Umbilical cord (tissue), 2 donors: ENCODE results near the gene ECE2. TPM values are rescaled to one million over a fixed set of nuclear protein-coding genes. Genes with fewer than 3 reads are reported as not detected.

ENCODE experiments used
- DNase-seq: peaks from one replicate; pipeline ENCODE4 v3.0.0-alpha.2; 2015; ENCODE audit warnings: low spot score
- total RNA-seq: library from RNA; depleted of rRNA; stranded (reverse); fragments of >200 nt; gene quantifications from one replicate; pipeline ENCODE4 v1.2.3, GENCODE V29; 2014; ENCODE audit warnings: low replicate concordance; ENCODE audit not compliant: insufficient read depth

The ECE2 gene
- not detected for total RNA-seq

DNA sequence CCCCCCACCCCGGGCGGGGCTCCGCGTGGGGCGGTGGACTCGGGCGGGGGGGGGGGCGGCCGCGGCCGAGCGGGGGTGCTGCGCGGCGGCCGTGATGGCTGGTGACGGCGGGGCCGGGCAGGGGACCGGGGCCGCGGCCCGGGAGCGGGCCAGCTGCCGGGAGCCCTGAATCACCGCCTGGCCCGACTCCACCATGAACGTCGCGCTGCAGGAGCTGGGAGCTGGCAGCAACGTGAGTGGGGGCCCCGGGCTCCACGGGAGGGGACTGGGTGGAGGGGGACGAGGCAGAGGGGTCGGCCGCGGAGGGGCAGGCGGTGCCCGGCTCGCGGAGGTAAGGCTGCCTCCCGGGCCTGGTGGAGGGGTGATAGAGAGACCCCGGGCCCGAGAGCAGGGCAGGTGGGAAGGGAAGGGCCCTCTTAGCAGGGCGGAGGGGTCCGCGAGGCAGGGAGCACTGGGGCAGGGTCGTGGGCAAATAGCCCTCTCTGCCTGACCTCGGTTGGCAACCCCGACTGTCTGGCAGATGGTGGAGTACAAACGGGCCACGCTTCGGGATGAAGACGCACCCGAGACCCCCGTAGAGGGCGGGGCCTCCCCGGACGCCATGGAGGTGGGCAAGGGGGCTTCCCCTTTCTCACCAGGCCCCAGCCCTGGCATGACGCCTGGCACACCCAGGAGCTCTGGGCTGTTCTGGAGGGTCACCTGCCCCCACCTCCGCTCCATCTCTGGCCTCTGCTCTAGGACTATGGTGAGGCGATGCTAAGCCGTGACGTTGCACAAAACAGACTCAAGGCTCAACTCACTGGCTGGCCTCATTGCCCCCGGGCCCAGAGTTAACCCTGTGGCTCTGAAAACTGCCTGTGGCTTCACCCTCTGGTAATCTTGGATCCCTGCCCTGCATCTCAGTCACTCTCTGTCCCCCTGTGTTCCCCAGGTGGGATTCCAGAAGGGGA is at the start of gene ECE2:
Gene ECE2 (plus strand): TSS at position 62 of the 950 bp plus-strand sequence. CDS start 132 bp downstream, at position 194.
- DNase-seq: no peak

DNA sequence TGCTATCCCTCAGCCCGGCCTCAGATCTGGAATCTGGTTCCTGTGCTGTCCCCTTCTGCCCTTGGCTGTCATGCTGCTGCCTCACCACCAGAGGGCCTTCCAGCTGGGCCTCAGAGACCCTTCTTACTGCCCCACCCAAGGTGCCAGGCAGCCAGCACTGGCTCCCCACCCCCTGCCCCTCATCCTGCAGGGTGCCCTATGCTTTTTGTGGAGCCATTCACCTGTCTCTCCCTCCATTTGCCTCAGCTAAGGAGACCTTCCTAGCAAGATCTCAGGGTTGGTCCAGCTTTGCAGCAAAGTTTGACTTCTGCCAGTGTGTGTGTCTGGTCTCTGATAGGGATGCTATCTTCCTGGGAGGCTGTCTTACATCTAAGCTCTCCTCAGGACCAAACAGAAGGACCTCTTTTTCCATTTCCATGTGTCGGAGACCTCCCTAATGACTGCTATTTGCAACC is 48.3 kb upstream of the ECE2 start:
- no peak for DNase-seq

DNA sequence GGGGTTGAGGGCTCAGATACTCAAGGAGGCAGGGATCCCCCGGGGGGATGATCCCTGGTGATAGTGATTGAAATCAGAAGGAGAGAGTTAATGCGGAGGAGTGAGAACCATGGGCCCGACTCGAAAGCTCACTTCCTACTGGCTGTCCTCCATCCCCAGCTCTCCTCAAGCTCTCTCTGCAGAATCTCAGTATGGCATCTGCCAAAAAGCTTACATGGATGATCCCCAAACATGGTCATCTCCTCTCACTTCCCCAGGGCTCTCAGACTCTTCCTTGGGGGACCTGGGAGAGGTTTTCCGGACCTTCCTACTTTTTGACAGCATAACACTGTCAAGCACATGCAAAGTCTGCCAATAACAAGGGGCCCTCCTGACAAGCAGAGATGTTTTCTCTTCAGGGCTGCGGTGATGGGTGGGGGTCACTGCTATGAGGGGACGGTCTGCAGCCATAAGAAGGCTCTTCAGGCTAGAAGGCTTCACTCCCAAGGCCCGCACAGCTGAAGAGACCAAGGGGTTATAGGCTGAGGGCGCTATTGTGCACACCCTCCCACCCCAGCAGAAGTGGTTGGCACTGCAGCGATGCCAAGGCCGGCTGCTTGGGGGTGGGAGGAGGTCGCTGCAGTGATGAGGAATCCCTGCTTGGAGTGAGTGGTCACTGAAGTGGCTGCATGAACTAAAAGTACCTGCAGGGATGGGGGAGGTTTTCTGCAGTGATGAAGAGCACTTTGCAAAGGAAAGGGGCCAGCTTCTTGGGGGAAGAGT is 47.3 kb upstream of the ECE2 start:
- DNase-seq: no peak

DNA sequence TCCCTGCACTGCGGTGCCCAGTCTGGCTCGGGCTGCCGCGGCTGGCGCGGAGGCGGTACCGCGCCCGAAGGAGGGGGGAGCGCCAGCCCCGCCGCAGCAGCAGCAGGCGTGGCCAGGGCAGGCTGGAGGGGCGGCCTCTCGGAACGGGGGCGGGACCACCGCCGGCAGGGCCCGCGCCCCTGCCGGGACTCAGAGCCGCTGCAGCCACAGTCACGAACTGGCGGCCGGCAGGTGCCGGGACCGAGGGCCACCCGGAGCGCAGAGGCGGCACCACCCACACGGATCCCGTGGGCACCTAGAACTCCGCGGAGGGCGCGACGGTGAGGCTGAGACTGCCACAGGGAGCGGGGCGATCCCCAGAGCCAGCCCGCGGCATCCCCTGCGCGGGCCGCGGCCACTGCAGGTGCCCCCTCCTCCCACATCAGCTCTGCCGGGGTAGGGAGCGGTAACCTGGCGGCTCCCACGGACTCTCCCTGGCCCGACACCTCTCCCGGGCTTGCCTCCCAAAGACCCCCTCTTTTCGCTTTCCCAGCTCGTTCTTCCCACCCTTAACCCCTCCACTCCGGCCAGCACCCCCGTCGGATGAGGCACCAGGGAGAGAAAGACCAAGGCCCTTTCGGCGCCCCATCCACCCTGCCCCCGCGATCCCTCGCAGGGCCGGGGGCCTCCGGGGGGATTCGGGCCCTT is 46.3 kb upstream of the ECE2 start, which contains the start of gene VWA5B2:
Gene VWA5B2 (plus strand): TSS at position 192 of the 687 bp plus-strand sequence. CDS start 944 bp downstream, outside the sequence.
- peak; percentile 46 for DNase-seq

DNA sequence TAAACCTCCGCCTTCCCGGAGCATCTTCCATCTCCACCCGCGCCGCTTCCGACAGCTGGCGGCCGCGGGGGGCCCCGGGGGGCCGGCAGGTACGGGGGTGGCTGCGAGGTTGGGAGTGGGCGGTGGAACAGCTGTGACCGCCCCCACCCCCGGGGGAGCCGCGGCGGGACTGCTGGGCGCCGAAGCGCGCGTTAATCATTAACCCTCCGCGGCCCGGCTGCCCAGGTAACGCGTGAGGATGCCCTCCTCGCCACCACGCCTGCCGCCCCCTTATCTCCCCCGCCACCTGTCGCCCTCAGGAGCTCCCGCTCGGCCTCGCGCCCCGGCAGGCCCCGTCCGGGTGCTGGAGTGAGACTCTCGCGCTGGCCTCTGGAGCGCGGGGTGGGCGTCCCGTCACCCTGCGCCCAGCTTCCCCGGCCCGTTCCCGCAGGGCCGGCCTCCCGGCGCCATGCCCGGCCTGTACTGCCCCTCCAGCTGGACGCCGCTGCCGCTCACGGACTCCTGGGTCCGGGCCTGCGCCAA is 45.7 kb upstream of the ECE2 start:
- no peak for DNase-seq

DNA sequence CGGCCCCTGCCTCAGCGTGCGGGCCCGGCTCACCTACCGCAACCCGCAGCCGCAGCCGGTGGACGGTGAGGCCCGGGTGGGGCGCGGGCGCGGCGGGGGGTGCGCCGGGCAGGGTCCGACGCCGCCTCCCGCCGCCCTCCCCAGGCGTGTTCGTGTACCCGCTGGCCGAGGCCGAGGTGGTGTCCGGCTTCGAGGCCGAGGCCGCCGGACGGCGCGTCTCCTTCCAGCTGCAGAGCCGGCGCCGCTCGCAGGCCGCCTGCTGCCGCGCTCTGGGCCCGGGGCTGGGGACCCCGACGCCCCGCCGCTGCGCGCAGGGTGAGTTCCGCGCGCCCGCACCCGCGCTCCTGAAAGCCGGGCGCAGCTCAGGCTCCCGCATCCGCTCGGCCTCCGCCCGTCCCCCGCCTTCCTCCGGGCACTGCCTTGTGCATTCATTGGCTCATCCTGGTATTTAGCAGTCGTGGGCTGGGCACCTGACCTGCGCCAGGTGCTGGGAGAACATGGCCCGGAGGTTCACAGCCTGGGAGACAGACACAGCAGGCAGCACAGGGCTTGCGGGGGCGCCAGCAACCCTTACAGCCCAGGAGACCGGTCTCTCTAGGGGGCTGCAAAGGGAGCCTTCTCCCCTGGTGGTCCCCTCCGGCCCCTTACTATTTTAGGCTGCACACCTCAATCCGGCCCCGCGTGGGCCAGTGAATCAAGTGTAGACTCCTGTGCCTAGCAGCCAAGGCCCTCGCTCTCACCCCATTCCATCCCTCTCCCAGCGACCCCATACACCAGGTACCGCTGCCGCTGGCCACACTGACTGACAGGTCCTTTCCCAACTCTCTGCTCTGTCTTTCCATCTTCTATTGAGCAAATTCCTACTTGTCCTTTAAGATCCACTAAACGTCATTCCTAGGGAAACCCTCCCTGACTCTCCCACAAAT is 45.0 kb upstream of the ECE2 start:
- DNase-seq: no peak

DNA sequence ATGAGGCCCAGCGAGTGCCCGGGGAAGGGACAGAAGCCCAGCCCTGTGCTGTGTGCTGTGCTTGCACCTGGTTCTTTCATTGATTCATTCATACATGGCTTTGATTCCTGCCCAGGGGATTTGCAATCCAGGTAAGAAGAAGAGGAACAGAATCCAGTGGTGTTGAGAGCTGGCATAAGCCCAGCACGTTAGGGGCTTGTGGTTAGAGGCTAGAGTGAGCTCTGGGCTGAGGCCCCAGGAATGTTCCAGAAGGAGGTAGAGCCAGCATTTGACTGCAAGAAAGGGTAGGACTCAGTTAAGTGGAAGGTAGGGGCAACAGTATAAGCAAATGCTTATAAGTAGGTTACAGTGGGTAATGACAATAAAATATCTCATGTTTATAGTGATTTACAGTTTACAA is 44.2 kb upstream of the ECE2 start:
- no peak for DNase-seq

DNA sequence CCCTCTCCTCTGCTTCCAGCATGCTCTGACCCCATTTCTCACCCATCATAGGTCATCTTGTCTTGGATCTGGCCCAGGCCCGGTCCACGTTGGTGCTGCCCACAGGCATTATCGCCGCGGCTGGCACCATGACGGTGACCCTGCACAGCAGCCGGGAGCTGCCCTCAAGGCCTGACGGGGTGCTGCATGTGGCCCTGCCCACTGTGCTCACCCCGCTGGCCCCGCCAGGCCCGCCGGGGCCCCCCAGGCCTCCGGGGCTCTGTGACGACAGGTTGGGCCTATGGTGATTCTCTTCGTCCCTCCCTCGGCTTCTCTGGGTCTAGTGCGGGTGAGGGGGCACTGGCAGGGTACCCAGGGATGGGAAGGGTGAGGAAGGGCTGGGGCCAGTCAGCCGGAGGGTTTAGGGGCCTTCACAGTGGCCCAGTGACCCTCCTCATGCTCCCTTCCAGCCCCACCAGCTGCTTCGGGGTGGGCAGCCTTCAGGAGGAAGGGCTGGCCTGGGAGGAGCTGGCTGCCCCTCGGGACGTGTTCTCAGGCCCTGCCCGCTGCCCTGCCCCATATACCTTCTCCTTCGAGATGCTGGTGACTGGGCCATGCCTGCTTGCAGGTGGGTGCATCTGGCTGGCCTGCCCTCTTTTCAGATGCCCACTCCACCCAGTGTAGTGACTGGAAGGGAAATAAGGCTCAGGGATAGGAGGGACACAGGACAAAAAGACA is 42.5 kb upstream of the ECE2 start:
- DNase-seq: no peak

DNA sequence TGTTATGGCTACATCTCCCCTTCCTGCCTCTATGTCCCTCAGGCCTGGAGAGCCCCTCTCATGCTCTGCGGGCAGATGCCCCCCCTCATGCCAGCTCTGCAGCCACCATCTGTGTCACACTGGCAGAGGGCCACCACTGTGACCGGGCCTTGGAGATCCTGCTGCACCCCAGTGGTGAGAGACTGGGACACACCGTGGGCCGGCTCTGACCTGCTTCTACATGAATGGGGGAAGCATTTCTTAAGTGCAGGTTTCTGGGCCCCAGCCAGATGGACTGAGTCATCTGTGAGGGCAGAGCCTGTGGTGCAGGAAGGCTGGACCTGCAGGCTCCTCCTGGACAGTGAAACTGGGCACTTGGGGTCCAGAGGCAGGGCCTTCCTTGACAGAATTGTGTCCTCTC is 41.6 kb upstream of the ECE2 start:
- DNase-seq: no peak

DNA sequence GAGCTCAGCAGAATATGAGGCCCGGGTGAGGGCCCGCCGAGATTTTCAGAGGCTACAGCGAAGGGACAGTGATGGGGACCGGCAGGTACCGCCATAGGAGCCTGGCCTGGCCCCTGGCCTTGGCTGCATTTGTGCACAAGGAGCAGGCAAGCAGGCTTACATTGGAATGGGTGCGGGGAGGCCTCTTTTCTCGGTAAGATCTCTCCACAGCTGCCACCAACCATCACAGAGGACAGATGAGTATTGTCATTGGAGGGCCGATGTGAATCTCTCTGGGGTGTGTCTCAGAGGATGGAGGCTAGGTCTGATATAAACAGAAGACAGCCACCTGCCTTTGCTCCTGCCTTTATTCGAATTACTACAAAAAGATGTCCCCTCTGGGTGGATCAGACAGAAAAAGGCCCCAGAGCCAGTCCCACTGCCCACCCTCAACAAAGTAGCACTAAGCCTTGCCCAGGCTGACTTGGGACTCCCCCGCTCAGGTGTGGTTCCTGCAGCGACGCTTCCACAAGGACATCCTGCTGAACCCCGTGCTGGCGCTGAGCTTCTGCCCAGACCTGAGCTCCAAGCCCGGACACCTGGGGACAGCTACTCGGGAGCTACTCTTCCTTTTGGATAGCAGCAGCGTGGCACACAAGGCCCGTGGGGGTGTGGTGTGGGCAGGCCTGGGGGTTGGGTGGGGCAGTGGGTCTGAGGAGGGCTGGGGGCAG is 41.0 kb upstream of the ECE2 start:
- DNase-seq: no peak

DNA sequence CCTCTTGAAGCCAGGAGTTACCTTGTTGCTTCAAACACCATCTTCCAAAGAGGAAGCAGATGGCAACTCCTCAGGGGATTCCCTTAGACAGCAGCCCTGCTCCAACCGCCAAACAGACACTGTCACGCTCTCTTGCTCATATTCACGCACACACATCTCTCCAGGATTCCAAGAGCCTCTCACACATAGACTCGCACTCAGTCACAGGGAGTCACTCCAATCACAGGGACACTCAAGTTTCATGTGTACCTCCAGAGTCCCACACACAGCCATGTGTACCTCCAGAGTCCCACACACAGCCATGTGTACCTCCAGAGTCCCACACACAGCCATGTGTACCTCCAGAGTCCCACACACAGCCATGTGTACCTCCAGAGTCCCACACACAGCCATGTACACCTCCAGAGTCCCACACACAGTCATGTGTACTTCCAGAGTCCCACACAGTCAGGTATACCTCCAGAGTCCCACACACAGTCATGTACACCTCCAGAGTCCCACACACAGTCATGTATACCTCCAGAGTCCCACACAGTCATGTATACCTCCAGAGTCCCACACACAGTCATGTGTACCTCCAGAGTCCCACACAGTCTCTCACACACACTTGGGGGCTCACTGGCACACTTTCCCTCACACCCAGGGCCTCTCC is 40.3 kb upstream of the ECE2 start:
- no peak for DNase-seq

DNA sequence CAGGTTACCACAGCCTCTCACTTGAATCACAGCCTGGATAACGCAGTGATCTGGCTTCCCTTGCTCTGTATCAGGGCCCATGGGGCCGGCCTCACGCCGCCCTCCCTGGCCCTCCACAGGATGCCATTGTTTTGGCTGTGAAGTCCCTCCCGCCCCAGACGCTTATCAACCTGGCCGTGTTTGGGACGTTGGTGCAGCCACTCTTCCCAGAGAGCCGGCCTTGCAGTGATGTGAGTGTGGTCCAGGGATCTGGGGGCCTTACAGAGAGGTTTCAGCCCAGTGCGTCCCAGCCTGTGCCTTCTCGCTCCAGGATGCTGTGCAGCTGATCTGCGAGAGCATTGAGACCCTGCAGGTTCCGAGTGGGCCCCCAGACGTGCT is 39.8 kb upstream of the ECE2 start:
- DNase-seq: no peak

DNA sequence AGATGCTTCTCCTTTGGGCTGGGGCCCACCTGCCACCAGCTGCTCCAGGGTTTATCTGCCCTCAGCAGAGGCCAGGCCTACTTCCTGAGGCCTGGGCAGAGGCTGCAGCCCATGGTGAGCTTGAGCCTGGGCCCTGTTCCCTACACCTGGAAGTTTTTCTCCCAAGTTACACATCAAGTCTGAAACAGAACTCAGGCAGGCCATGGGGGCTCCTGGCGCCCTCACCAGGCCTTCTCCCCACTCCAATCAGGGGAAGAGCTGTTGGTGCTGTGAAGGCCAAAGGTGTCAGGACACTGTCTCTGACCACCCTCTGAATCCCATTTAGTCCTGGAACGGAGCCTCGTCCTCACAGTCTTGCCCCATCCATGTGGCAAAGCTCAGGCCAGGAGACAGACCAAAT is 39.2 kb upstream of the ECE2 start:
- DNase-seq: no peak

DNA sequence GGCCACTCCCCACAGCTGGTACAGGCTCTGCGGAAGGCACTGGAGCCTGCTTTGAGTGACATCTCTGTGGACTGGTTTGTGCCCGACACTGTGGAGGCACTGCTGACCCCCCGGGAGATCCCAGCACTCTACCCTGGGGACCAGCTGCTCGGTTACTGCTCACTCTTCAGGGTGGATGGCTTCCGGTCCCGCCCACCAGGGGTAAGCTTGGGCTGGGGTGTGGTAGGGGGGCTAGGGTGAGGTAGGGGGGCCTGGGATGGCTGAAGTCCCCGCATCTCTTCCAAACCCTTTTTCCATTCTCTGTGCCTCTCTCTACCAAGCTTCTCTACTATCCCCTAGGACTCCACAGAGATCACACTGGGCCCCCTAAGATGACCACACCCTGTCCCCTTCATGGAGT is 38.6 kb upstream of the ECE2 start:
- no peak for DNase-seq

DNA sequence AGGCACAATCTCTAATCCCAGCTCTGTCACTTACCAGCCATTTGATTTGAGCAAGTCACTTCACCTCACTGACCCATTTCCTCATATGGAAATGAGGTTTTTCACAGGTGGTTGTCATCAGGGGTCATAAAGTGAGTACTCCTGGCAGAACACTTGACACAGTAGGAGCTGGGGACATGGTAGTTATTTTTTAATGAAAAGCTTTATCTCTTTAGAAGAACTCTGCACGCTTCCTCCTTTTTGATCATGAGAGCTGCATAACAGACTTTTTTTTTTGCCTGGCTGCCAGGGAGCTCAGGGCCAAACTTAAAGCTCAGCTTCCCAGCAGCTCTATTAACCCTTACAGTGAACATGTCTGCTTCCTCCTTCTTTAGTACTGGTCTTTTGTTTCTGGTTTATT is 38.0 kb upstream of the ECE2 start:
- DNase-seq: no peak

DNA sequence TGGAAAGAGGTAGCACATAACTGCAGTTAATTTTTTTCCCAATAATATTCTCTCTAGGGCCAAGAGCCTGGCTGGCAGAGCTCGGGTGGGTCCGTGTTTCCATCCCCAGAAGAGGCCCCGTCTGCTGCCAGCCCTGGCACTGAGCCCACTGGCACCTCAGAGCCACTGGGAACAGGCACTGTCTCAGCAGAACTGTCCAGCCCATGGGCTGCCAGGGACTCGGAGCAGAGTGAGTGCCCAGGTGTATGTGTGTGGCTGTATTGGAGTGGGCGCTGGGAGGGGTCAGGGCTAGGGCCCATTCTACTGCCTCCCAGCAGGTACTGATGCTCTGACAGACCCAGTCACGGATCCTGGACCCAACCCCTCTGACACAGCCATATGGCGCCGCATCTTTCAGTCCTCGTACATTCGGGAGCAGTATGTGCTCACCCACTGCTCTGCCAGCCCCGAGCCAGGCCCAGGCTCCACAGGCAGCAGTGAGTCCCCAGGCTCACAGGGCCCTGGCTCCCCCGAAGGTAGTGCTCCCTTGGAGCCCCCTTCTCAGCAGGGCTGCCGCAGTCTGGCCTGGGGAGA is 37.5 kb upstream of the ECE2 start:
- no peak for DNase-seq

DNA sequence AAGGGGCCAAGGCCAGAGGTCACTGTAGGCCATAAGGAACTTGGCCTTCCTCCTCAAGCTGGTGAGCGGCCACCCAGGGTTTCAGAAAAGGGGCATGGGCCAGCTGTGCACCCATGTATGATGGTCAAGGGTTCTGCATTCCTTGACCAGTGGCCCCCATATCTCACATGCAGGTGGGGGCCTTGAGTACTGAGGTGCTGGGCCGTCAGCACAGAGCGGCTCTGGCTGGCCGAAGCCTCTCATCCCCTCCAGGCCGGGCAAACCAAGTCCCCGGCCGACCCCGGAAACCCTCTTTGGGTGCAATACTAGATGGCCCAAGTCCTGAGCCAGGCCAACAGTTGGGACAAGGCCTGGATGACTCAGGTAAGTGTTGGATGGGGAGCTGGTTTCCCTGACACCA is 36.6 kb upstream of the ECE2 start:
- DNase-seq: no peak

DNA sequence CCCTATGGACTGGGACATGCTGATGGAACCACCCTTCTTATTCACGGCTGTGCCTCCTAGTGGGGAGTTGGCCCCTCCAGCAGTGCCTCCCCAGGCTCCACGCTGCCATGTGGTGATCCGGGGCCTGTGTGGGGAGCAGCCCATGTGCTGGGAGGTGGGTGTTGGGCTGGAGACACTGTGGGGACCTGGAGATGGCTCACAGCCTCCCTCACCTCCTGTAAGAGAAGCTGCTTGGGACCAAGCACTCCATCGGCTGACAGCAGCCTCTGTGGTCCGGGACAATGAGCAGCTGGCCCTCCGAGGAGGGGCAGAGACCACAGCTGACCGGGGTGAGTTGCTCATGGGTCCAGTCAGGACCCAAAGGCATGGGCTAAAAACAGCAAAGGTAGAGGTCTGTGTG is 36.1 kb upstream of the ECE2 start:
- no peak for DNase-seq
